Stomach (tissue), 9 donors: ENCODE results near the gene FAM168A. TPM values are rescaled to one million over a fixed set of nuclear protein-coding genes. Genes with fewer than 3 reads are reported as not detected.

Experiments used
- DNase-seq, 2 donors: peaks; one replicate each; pipeline versions ENCODE4 v3.0.0 to v3.0.0-alpha.2; 2013 to 2019
- H3K27ac ChIP-seq, 5 donors: fragments of 200-600 bp in 4 of 5; sonication (generic) in 4 of 5; one replicate each; pipeline ENCODE4 v1.5.1; 2013 to 2019; ENCODE audit warnings: mild to moderate bottlenecking in 1 of 5, moderate library complexity in 1 of 5
- H3K27me3 ChIP-seq, 3 donors: fragments of 200-600 bp; sonication (generic); one replicate each; pipeline ENCODE4 v1.5.1; 2017 to 2019; ENCODE audit warnings: mixed run types in 1 of 3
- H3K36me3 ChIP-seq, 4 donors: fragments of 200-600 bp; sonication (generic); 1 replicate in 3 of 4; 2 replicates in 1 of 4; pipeline ENCODE4 v1.5.1; 2016 to 2019
- H3K4me1 ChIP-seq, 4 donors: fragments of 200-600 bp; sonication (generic); one replicate each; pipeline ENCODE4 v1.5.1; 2016 to 2019
- H3K4me3 ChIP-seq, 4 donors: fragments of 200-600 bp; sonication (generic) in 3 of 4; one replicate each; pipeline ENCODE4 v1.5.1; 2016 to 2019; ENCODE audit warnings: mild to moderate bottlenecking in 1 of 4
- H3K9me3 ChIP-seq, 4 donors: fragments of 200-600 bp; sonication (generic); one replicate each; pipeline ENCODE4 v1.5.1; 2016 to 2019
- EP300 ChIP-seq: sonication (generic); formaldehyde crosslinking; IDR thresholded peaks from one replicate; pipeline ENCODE4 v1.6.1; 2017; ENCODE audit warnings: antibody characterized with exemption
- POLR2A ChIP-seq, 4 donors: fragments of 450-650 bp; IDR thresholded peaks; one replicate each; pipeline ENCODE4 v1.6.1; 2016; ENCODE audit warnings: antibody characterized with exemption in 4 of 4, control low read depth in 2 of 4, mild to moderate bottlenecking in 1 of 4, moderate library complexity in 1 of 4
- POLR2AphosphoS5 ChIP-seq, 3 donors: sonication (generic); formaldehyde crosslinking; IDR thresholded peaks; one replicate each; pipeline ENCODE4 v1.6.1; 2016; ENCODE audit warnings: antibody characterized with exemption in 3 of 3
- WGBS, 5 donors: extraction: QIAGEN DNeasy Blood & Tissue Kit in 3 of 5; methylation state at CpG; one replicate each; pipeline versions ENCODE4 v1.1.5 to v1.1.7; 2013 to 2018; 5-methylcytosine and 5-hydroxymethylcytosine counted together
- intact Hi-C: fragments of 100-400 bp; cut with DNase I; formaldehyde crosslinking; loops from one replicate; pipeline ENCODE4 v1.15.1; 2023; ENCODE audit warnings: low total_unique reads
- polyA plus RNA-seq, 3 donors: library from polyadenylated mRNA; stranded (reverse); fragments of 200-250 nt; gene quantifications; one replicate each; pipeline ENCODE4 v1.2.3, GENCODE V29; 2013
- total RNA-seq, 5 donors: library from RNA; depleted of rRNA; stranded (reverse); fragments of >200 nt; gene quantifications; one replicate each; pipeline versions ENCODE4 v1.1.0 to v1.2.3, GENCODE V29; 2014 to 2016
- TF ChIP-seq, protein P1 (sequence below), 7 experiments: fragments of 450-650 bp in 4 of 7; fragments of 200-600 bp in 3 of 7; sonication (generic) in 3 of 7; IDR thresholded peaks; one replicate each; pipeline ENCODE4 v1.5.1; 2016 to 2019; ENCODE audit warnings: antibody characterized with exemption in 7 of 7, control low read depth in 2 of 7, mild to moderate bottlenecking in 1 of 7
- donor health status: healthy with polysubstance abuse.
- donor health status: Bipolar disorder and iron deficiency.
- donor health status: healthy.

The FAM168A gene
- total and polyA plus RNA-seq, 8 donors = 4.3 to 25.4 (median 6.3) TPM

DNA sequence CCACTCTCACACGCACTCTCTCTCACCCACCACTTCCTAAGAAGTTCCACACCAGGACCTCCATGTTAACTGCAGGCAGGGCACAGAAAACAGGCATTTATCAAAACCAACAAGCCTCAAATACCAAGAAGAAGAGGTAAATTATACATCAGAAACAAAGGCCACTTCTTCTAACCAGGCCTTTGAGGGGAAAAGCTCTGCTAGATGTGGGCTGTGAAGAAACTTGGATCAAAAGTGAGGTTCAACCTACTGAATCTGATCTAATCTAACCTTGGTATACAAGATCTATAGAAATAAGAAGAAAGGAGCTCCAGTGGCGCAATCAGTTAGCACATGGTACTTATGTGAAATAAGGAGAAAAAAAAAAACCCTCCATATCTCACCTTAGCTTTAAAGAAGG, 91.9 kb downstream of the FAM168A start:
- H3K4me1 ChIP-seq = peaks cover 0 to 6% (median 0%) of the 10 kb centered on the region in 4 donors
- TF ChIP-seq POLR2A (IDR thresholded peaks at IDR 0.05) (no peak), POLR2AphosphoS5 (IDR thresholded peaks at IDR 0.05) (no peak), EP300 (no peak)
- TF ChIP-seq, protein P1, sequence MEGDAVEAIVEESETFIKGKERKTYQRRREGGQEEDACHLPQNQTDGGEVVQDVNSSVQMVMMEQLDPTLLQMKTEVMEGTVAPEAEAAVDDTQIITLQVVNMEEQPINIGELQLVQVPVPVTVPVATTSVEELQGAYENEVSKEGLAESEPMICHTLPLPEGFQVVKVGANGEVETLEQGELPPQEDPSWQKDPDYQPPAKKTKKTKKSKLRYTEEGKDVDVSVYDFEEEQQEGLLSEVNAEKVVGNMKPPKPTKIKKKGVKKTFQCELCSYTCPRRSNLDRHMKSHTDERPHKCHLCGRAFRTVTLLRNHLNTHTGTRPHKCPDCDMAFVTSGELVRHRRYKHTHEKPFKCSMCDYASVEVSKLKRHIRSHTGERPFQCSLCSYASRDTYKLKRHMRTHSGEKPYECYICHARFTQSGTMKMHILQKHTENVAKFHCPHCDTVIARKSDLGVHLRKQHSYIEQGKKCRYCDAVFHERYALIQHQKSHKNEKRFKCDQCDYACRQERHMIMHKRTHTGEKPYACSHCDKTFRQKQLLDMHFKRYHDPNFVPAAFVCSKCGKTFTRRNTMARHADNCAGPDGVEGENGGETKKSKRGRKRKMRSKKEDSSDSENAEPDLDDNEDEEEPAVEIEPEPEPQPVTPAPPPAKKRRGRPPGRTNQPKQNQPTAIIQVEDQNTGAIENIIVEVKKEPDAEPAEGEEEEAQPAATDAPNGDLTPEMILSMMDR (IDR thresholded peaks at IDR 0.05) = no peak
- 83 to 92% (median 86%) methylated on average over 2 of the region's 2 CpGs for WGBS, 5 donors
- no peaks in the 10 kb centered on the region for H3K36me3 ChIP-seq
- H3K9me3 ChIP-seq = no peaks in the 10 kb centered on the region
- intact Hi-C loops = no loop called here
- H3K4me3 ChIP-seq = no peak overlapping the region
- DNase-seq = no peak
- no peak overlapping the region for H3K27ac ChIP-seq
- no peaks in the 10 kb centered on the region for H3K27me3 ChIP-seq

DNA sequence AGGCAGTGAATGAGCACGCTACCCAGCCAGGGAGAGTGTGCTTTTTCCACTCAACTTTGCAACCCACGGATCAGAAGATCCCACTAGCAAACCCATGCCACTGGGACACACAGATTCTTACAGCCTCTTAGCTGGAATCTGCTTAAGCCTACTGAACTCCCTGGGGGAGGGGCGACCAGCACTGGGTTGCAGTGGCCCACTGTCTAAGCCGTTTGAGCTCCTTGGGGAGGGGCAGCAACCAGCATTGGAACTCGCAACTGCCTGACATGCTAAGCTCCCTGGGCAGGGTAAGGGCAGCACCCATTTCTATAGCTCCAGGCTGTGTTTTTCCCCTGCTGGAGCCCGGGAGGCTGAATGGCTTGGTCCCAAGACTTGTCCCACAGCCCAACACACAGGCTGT, 99.6 kb downstream of the FAM168A start:
- no peaks in the 10 kb centered on the region for H3K27me3 ChIP-seq
- H3K4me3 ChIP-seq = no peak overlapping the region
- DNase-seq = no peak
- H3K4me1 ChIP-seq = peaks cover 0 to 11% (median 0%) of the 10 kb centered on the region in 4 donors
- no peak for TF ChIP-seq POLR2AphosphoS5 (IDR thresholded peaks at IDR 0.05)
- TF ChIP-seq POLR2A (IDR thresholded peaks at IDR 0.05) = no peak
- TF ChIP-seq, protein P1 (IDR thresholded peaks at IDR 0.05) = no peak
- TF ChIP-seq EP300 = no peak
- 78 to 98% (median 91%) methylated on average over 4 to 6 of the region's 6 CpGs for WGBS, 5 donors
- H3K9me3 ChIP-seq = no peaks in the 10 kb centered on the region
- H3K27ac ChIP-seq = no peak overlapping the region
- no peaks in the 10 kb centered on the region for H3K36me3 ChIP-seq
- intact Hi-C loops = no loop called here

DNA sequence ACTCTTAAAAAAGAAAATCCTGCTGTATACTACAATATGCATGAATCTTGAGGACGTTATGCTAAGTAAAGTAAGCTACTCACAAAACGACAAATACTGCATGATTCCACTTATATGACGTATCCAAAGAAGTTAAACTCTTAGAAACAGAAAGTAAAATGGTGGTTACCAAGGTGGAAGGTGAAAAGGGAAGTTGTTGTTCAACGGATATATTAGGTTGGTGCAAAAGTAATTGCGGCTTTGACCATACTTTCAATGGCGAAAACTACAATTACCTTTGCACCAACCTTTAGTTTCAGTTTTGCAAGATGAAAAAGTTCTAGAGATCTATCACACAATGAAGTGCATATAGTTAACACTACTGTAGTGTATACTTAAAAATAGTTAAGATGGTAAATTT, 101.8 kb downstream of the FAM168A start:
- TF ChIP-seq POLR2AphosphoS5 (IDR thresholded peaks at IDR 0.05) (no peak), POLR2A (IDR thresholded peaks at IDR 0.05) (no peak), EP300 (no peak)
- TF ChIP-seq, protein P1 (IDR thresholded peaks at IDR 0.05) = no peak
- no peaks in the 10 kb centered on the region for H3K36me3 ChIP-seq
- DNase-seq = no peak
- no peak overlapping the region for H3K4me3 ChIP-seq
- H3K9me3 ChIP-seq = no peaks in the 10 kb centered on the region
- H3K4me1 ChIP-seq = peaks cover 0 to 15% (median 0%) of the 10 kb centered on the region in 4 donors
- intact Hi-C loops = no loop called here
- WGBS, 5 donors = 91 to 96% (median 94%) methylated on average over 6 of the region's 6 CpGs
- no peaks in the 10 kb centered on the region for H3K27me3 ChIP-seq
- H3K27ac ChIP-seq = no peak overlapping the region

DNA sequence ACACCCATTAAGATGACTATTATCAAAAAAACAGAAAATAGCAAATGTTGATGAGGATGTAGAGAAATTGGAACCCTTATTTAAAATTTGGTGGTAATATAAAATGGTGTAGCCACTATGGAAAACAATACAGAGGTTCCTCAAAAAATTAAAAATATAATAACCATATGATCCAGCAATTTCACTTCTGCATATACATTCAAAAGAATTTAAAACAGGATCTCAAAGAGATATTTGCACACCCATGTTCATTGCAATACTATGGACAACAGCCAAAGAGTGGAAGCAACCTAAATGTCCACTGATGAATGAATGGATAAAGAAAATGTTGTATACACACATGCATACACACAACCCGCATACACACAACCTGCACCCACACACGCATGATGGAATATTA, 102.2 kb downstream of the FAM168A start:
- Histone ChIP-seq H3K27me3 (no peaks in the 10 kb centered on the region), H3K27ac (no peak overlapping the region), H3K9me3 (no peaks in the 10 kb centered on the region), H3K4me3 (no peak overlapping the region), H3K4me1 (peaks cover 0 to 15% (median 0%) of the 10 kb centered on the region in 4 donors), H3K36me3 (no peaks in the 10 kb centered on the region)
- intact Hi-C loops = no loop called here
- no peak for DNase-seq
- TF ChIP-seq, protein P1 (IDR thresholded peaks at IDR 0.05) = no peak
- TF ChIP-seq EP300 = no peak
- TF ChIP-seq POLR2AphosphoS5 (IDR thresholded peaks at IDR 0.05) = no peak
- no peak for TF ChIP-seq POLR2A (IDR thresholded peaks at IDR 0.05)
- 69 to 100% (median 98%) methylated on average over 2 of the region's 2 CpGs for WGBS, 5 donors
